ENCODE results near the gene LMTK2. TPM values are rescaled to one million over a fixed set of nuclear protein-coding genes. Genes with fewer than 3 reads are reported as not detected.

The LMTK2 gene
- total RNA-seq, 1 experiment from 2014 or later, result 17.8 TPM

DNA sequence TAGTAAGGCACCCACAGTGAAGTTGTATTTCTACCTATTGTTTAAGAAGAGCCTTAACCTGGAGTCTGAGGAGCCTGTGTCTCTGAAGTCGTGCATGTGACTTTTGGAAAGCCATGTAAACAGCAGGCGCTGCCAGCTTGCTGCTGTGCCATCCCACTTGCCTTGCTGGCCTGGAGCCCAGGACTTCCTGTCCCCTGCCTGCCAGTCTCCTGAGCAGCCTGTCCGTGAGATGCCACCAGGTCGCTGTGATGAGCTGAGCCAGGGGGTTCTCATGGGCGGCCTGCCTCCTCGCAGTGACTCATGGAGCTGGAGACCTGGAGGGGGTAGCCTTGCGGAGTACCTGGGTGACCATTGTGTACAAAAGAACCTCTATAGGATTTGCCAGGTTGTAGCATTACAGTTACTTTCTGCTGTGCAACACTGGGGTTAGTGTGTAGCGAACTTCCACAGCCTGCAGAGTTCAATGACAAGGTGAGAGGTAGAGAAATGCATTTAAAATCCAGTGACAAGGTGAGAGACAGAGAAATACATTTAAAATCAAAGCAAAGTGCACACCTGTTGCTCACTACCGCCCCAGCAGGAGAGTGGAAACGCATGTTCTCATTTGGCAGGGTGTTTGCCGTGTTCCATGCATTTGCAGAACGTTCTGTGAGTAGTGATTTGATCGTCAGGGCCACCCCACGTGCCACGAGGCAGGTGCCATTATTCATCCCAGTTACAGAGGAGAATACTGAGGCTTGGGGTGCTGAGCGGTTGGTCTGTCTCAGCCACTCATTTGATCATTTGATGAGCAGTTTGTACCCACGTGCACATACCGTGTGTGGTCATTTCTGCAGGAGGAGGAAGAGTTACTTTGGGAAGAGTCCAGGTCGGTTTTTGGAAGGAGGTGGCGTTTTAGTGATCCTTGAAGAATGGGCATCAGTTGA lies 67.9 kb downstream of the LMTK2 start:
- Histone ChIP-seq H3K27ac (ENCODE audit: low read depth, low read length) (no peak overlapping the region), H2AFZ (ENCODE audit: low read depth, low read length, poor library complexity, severe bottlenecking) (no peak overlapping the region), H3K27me3 (ENCODE audit: insufficient read depth, low read length) (no peaks in the 10 kb centered on the region), H3K36me3 (ENCODE audit: control insufficient read depth in 1 of 2, insufficient read depth in 2 of 2, low read length in 2 of 2) (0 out of 4 replicates have a peak, but pooled peaks cover 3 to 5% of the 10 kb centered on the region in 2 experiments), H4K20me1 (ENCODE audit: insufficient read depth) (no peaks in the 10 kb centered on the region), H3K4me2 (ENCODE audit: low read length) (no peak overlapping the region), H3K9ac (ENCODE audit: low read length) (no peak overlapping the region), H3K4me1 (ENCODE audit: control insufficient read depth in 1 of 2, insufficient read depth in 2 of 2, low read length in 2 of 2) (no peaks in the 10 kb centered on the region), H3K79me2 (ENCODE audit: insufficient read depth, low read length) (no peaks in the 10 kb centered on the region), H3K9me3 (ENCODE audit: control insufficient read depth in 1 of 2, insufficient read depth in 1 of 2, low read depth in 1 of 2, low read length in 2 of 2) (no peaks in the 10 kb centered on the region), H3K9me2 (ENCODE audit: insufficient read depth) (no peaks in the 10 kb centered on the region), H3K4me3 (replicated peaks in 1 of 2; ENCODE audit: low read depth in 1 of 2, low read length in 2 of 2) (no peak overlapping the region)
- DNase-seq (ENCODE audit: low read depth, low spot score), result no peak
- TF ChIP-seq, protein P1, sequence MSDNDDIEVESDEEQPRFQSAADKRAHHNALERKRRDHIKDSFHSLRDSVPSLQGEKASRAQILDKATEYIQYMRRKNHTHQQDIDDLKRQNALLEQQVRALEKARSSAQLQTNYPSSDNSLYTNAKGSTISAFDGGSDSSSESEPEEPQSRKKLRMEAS (IDR thresholded peaks at IDR 0.05), result no peak
- TF ChIP-seq POLR2A (IDR thresholded peaks at IDR 0.05; ENCODE audit: borderline replicate concordance, extremely low read depth, insufficient read depth, insufficient read length), result no peak
- TF ChIP-seq, protein P2, sequence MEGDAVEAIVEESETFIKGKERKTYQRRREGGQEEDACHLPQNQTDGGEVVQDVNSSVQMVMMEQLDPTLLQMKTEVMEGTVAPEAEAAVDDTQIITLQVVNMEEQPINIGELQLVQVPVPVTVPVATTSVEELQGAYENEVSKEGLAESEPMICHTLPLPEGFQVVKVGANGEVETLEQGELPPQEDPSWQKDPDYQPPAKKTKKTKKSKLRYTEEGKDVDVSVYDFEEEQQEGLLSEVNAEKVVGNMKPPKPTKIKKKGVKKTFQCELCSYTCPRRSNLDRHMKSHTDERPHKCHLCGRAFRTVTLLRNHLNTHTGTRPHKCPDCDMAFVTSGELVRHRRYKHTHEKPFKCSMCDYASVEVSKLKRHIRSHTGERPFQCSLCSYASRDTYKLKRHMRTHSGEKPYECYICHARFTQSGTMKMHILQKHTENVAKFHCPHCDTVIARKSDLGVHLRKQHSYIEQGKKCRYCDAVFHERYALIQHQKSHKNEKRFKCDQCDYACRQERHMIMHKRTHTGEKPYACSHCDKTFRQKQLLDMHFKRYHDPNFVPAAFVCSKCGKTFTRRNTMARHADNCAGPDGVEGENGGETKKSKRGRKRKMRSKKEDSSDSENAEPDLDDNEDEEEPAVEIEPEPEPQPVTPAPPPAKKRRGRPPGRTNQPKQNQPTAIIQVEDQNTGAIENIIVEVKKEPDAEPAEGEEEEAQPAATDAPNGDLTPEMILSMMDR (IDR thresholded peaks at IDR 0.05 in 2 of 3, conservative IDR thresholded peaks at IDR 0.05 in 1 of 3; ENCODE audit: borderline replicate concordance in 1 of 3, insufficient read depth in 1 of 3, low read depth in 2 of 3, low read length in 2 of 3), result no peak
- TF ChIP-seq YY1 (IDR thresholded peaks at IDR 0.05; ENCODE audit: extremely low read depth, insufficient replicate concordance, low read depth, low read length), result no peak
- no peak for TF ChIP-seq POLR2AphosphoS5 (IDR thresholded peaks at IDR 0.05; ENCODE audit: low read depth, low read length)
- TF ChIP-seq CEBPB (IDR thresholded peaks at IDR 0.05; ENCODE audit: low read depth), result no peak
- TF ChIP-seq, protein P3, sequence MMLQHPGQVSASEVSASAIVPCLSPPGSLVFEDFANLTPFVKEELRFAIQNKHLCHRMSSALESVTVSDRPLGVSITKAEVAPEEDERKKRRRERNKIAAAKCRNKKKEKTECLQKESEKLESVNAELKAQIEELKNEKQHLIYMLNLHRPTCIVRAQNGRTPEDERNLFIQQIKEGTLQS (IDR thresholded peaks at IDR 0.05), result no peak
- TF ChIP-seq SIN3A (IDR thresholded peaks at IDR 0.05; ENCODE audit: low read depth), result no peak
- TF ChIP-seq EGR1 (IDR thresholded peaks at IDR 0.05; ENCODE audit: low read depth), result no peak
- no peak for TF ChIP-seq EZH2 (IDR thresholded peaks at IDR 0.05)
- no peak for TF ChIP-seq ZFX (IDR thresholded peaks at IDR 0.05)
- TF ChIP-seq RAD21 (IDR thresholded peaks at IDR 0.05; ENCODE audit: low read depth), result no peak
- TF ChIP-seq CBX3 (IDR thresholded peaks at IDR 0.05; ENCODE audit: low read depth), result no peak
- TF ChIP-seq, protein P4, sequence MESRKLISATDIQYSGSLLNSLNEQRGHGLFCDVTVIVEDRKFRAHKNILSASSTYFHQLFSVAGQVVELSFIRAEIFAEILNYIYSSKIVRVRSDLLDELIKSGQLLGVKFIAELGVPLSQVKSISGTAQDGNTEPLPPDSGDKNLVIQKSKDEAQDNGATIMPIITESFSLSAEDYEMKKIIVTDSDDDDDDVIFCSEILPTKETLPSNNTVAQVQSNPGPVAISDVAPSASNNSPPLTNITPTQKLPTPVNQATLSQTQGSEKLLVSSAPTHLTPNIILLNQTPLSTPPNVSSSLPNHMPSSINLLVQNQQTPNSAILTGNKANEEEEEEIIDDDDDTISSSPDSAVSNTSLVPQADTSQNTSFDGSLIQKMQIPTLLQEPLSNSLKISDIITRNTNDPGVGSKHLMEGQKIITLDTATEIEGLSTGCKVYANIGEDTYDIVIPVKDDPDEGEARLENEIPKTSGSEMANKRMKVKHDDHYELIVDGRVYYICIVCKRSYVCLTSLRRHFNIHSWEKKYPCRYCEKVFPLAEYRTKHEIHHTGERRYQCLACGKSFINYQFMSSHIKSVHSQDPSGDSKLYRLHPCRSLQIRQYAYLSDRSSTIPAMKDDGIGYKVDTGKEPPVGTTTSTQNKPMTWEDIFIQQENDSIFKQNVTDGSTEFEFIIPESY (IDR thresholded peaks at IDR 0.05; ENCODE audit: extremely low read depth, insufficient replicate concordance, low read length), result no peak
- no peak for TF ChIP-seq FOSL1 (IDR thresholded peaks at IDR 0.05; ENCODE audit: low read depth)
- no peak for TF ChIP-seq ZNF274 (IDR thresholded peaks at IDR 0.05; ENCODE audit: low read depth, low read length)
- RAD21 ChIA-PET (ENCODE audit: low non-redundant PET in 1 of 2, low total read pairs in 2 of 2, uncharacterized antibody in 2 of 2, unreplicated experiment in 2 of 2), result interaction anchor here in 1 of 2 experiments (0.6 kb wide), 1 partner anchor 298 kb away, joined by 3 read pairs; no protein-coding TSS in a partner anchor
- POLR2A ChIA-PET, result no interaction called here
- CTCF ChIA-PET, result no interaction called here
- intact Hi-C loops (cut with micrococcal nuclease), result no loop called here
- no TSS peak for BruUV-seq (replicated peaks)
- ATAC-seq, result no peak

Data from HCT116 (cell line).